CD14-positive monocyte (primary cell): ENCODE measurements around the gene LSM4. TPM values are rescaled to one million over a fixed set of nuclear protein-coding genes. Genes with fewer than 3 reads are reported as not detected.

Source experiments
- DNase-seq, 3 donors: peaks; one replicate each; pipeline ENCODE4 v3.0.0-alpha.2; 2011 to 2022
- H2AFZ ChIP-seq: 2 replicates; pipeline ENCODE4 v1.6.0; 2012; ENCODE audit warnings: mild to moderate bottlenecking, low read depth, low read length, inconsistent platforms; ENCODE audit not compliant: insufficient read depth, poor library complexity, severe bottlenecking
- H3K27ac ChIP-seq, 2 donors: 1 replicate in 1 of 2; 2 replicates in 1 of 2; pipeline ENCODE4 v1.5.1; 2012 to 2013; ENCODE audit warnings: low read length in 2 of 2, control low read depth in 1 of 2, inconsistent platforms in 1 of 2, low read depth in 1 of 2, mild to moderate bottlenecking in 1 of 2
- H3K27me3 ChIP-seq, 2 donors: one replicate each; pipeline versions ENCODE4 v1.6.0 to v1.6.1; 2011 to 2013; ENCODE audit warnings: low read length in 2 of 2; ENCODE audit not compliant: control insufficient read depth in 2 of 2, insufficient read depth in 2 of 2
- H3K36me3 ChIP-seq, 2 donors: replicated peaks in 1 of 2; 1 replicate in 1 of 2; 2 replicates in 1 of 2; pipeline versions ENCODE4 v1.5.1 to v1.6.1; 2012 to 2013; ENCODE audit warnings: low read length in 2 of 2, control low read depth in 1 of 2, inconsistent platforms in 1 of 2, mild to moderate bottlenecking in 1 of 2; ENCODE audit not compliant: insufficient read depth in 2 of 2, control insufficient read depth in 1 of 2
- H3K4me1 ChIP-seq, 2 donors: 1 replicate in 1 of 2; 2 replicates in 1 of 2; pipeline versions ENCODE4 v1.5.1 to v1.6.1; 2012 to 2013; ENCODE audit warnings: low read length in 2 of 2, control low read depth in 1 of 2, inconsistent platforms in 1 of 2, mild to moderate bottlenecking in 1 of 2, moderate library complexity in 1 of 2; ENCODE audit not compliant: insufficient read depth in 2 of 2, control insufficient read depth in 1 of 2
- H3K4me2 ChIP-seq: replicated peaks from 2 replicates; pipeline ENCODE3; 2012; ENCODE audit warnings: low read length, moderate library complexity, mild to moderate bottlenecking; ENCODE audit not compliant: poor library complexity, severe bottlenecking; ENCODE audit errors: extremely low read depth
- H3K4me3 ChIP-seq, 3 experiments: fragments of 200-600 bp in 1 of 3; sonication (generic) in 1 of 3; replicated peaks in 1 of 3; 1 replicate in 2 of 3; 2 replicates in 1 of 3; pipeline ENCODE4 v1.5.1; 2011 to 2013; ENCODE audit warnings: low read length in 3 of 3, mild to moderate bottlenecking in 3 of 3, control low read depth in 2 of 3, low read depth in 2 of 3, inconsistent platforms in 1 of 3, moderate library complexity in 1 of 3
- H3K79me2 ChIP-seq: 2 replicates; pipeline ENCODE4 v1.6.0; 2012; ENCODE audit warnings: mild to moderate bottlenecking, control low read depth, inconsistent platforms, low read length, moderate library complexity; ENCODE audit not compliant: insufficient read depth
- H3K9ac ChIP-seq: 2 replicates; pipeline ENCODE4 v1.6.0; 2017; ENCODE audit warnings: low read length, mild to moderate bottlenecking; ENCODE audit not compliant: insufficient read depth, poor library complexity, severe bottlenecking
- H3K9me3 ChIP-seq, 2 donors: replicated peaks in 1 of 2; 1 replicate in 1 of 2; 2 replicates in 1 of 2; pipeline versions ENCODE4 v1.5.1 to v1.6.1; 2012 to 2013; ENCODE audit warnings: low read length in 2 of 2, control low read depth in 1 of 2; ENCODE audit not compliant: control insufficient read depth in 1 of 2, insufficient read depth in 1 of 2
- H4K20me1 ChIP-seq: 2 replicates; pipeline ENCODE4 v1.6.0; 2012; ENCODE audit warnings: mild to moderate bottlenecking, low read length, control low read depth, moderate library complexity; ENCODE audit not compliant: insufficient read depth
- H3K27ac Mint-ChIP-seq, 7 donors: one replicate each; pipeline ENCODE4 v1.8.0; 2020; ENCODE audit warnings: mild to moderate bottlenecking in 7 of 7, mixed read lengths in 7 of 7, moderate library complexity in 6 of 7, inconsistent platforms in 2 of 7
- H3K27me3 Mint-ChIP-seq, 3 donors: one replicate each; pipeline ENCODE4 v1.8.0; 2021 to 2022; ENCODE audit warnings: low read depth in 3 of 3, mild to moderate bottlenecking in 3 of 3, mixed read lengths in 3 of 3, moderate library complexity in 3 of 3, inconsistent platforms in 1 of 3
- H3K36me3 Mint-ChIP-seq, 2 donors: one replicate each; pipeline ENCODE4 v1.8.0; 2020; ENCODE audit warnings: mixed read lengths in 2 of 2, inconsistent platforms in 1 of 2, mild to moderate bottlenecking in 1 of 2
- H3K4me1 Mint-ChIP-seq: one replicate; pipeline ENCODE4 v1.8.0; 2020; ENCODE audit warnings: mild to moderate bottlenecking, mixed read lengths
- H3K4me3 Mint-ChIP-seq, 2 donors: one replicate each; pipeline ENCODE4 v1.8.0; 2020; ENCODE audit warnings: mild to moderate bottlenecking in 2 of 2, mixed read lengths in 2 of 2, moderate library complexity in 1 of 2
- H3K9me3 Mint-ChIP-seq, 7 donors: one replicate each; pipeline ENCODE4 v1.8.0; 2020 to 2022; ENCODE audit warnings: mixed read lengths in 7 of 7, mild to moderate bottlenecking in 6 of 7, moderate library complexity in 6 of 7, inconsistent platforms in 2 of 7
- WGBS: methylation state at CpG from one replicate; pipeline ENCODE4 v1.1.5; 2013; ENCODE audit warnings: missing lambda C conversion rate; ENCODE audit not compliant: insufficient coverage; 5-methylcytosine and 5-hydroxymethylcytosine counted together
- intact Hi-C, 2 donors: fragments of 100-400 bp; cut with micrococcal nuclease; formaldehyde crosslinking; loops; one replicate each; pipeline versions ENCODE4 v1.15.0 to v1.15.1; 2023
- polyA plus RNA-seq, 3 donors: library from polyadenylated mRNA; depleted of rRNA in 1 of 3; unstranded in 2 of 3; stranded (reverse) in 1 of 3; fragments of 300-500 nt in 2 of 3; fragments of >200 nt in 1 of 3; fragmentation: Illumina TruSeq in 2 of 3; gene quantifications; 1 replicate in 2 of 3; 2 replicates in 1 of 3; pipeline ENCODE4 v1.2.3, GENCODE V29; 2012 to 2021
- TF ChIP-seq, protein P1 (sequence below): fragments of 200-600 bp; IDR thresholded peaks from one replicate; pipeline ENCODE4 v1.8.0; 2022; ENCODE audit warnings: antibody characterized with exemption, mild to moderate bottlenecking

The LSM4 gene
- polyA plus RNA-seq, 3 donors: 66.5 to 143 (median 97.0) TPM

DNA sequence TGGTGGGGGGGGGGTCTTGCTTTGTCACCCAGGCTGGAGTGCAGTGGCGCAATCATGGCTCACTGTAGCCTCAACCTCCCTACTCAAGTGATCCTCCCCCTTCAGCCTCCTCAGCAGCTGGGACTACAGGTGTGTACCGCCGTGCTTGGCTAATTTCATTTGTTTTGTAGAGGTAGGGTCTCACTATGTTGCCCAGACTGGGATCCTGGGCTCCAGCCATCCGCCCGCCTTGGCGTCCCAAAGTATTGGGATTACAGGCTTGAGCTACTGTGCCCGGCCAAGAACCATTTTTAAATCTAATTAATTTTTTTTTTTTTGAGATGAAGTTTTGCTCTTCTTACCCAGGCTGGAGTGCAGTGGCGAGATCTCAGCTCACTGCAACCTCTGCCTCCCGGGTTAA is 23.2 kb downstream of the LSM4 start:
- H3K9me3 ChIP-seq: no peaks in the 10 kb centered on the region
- Mint-ChIP-seq H3K9me3 (peaks cover 0 to 3% (median 0%) of the 10 kb centered on the region in 7 donors), H3K27ac (peak overlapping the region in 2 of 7 donors; percentile 52 to 60), H3K4me1 (peaks cover 35% of the 10 kb centered on the region), H3K4me3 (no peak overlapping the region), H3K36me3 (peaks cover 0 to 5% of the 10 kb centered on the region in 2 donors), H3K27me3 (peaks cover 0 to 5% (median 0%) of the 10 kb centered on the region in 3 donors)
- H3K27me3 ChIP-seq: no peaks in the 10 kb centered on the region
- 100% methylated on average over 1 of the region's 9 CpGs for whole genome bisulfite sequencing
- TF ChIP-seq, protein P1, sequence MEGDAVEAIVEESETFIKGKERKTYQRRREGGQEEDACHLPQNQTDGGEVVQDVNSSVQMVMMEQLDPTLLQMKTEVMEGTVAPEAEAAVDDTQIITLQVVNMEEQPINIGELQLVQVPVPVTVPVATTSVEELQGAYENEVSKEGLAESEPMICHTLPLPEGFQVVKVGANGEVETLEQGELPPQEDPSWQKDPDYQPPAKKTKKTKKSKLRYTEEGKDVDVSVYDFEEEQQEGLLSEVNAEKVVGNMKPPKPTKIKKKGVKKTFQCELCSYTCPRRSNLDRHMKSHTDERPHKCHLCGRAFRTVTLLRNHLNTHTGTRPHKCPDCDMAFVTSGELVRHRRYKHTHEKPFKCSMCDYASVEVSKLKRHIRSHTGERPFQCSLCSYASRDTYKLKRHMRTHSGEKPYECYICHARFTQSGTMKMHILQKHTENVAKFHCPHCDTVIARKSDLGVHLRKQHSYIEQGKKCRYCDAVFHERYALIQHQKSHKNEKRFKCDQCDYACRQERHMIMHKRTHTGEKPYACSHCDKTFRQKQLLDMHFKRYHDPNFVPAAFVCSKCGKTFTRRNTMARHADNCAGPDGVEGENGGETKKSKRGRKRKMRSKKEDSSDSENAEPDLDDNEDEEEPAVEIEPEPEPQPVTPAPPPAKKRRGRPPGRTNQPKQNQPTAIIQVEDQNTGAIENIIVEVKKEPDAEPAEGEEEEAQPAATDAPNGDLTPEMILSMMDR: no peak
- no peak overlapping the region for H2AFZ ChIP-seq
- peaks cover 38 to 43% of the 10 kb centered on the region in 2 donors for H3K4me1 ChIP-seq
- no peak for DNase-seq
- H4K20me1 ChIP-seq: no peaks in the 10 kb centered on the region
- H3K36me3 ChIP-seq: no peaks in the 10 kb centered on the region
- no peak overlapping the region for H3K4me2 ChIP-seq
- no peaks in the 10 kb centered on the region for H3K79me2 ChIP-seq
- intact Hi-C loops: no loop called here
- H3K27ac ChIP-seq: no peak overlapping the region
- H3K4me3 ChIP-seq: no peak overlapping the region
- H3K9ac ChIP-seq: no peak overlapping the region

DNA sequence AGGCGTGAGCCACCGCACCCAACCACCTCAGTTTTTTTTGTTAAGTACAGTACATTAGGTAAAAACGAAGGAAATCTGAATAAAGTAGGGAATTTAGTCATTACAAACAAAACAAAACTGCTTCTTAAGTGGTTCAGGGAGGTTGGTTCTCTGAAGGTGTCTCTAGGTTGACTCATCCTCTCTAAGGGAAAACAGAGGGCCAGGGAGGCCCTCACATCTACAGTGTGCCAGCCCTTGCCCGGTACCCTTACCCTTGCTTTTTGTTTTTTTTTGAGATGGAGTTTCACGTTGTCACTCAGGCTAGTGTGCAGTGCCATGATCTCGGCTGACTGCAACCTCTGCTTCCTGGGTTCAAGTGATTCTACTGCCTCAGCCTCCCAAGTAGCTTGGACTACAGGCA is 24.3 kb downstream of the LSM4 start:
- no peak overlapping the region for H3K4me3 Mint-ChIP-seq
- H3K27me3 Mint-ChIP-seq: peaks cover 0 to 5% (median 0%) of the 10 kb centered on the region in 3 donors
- Histone ChIP-seq H3K4me3 (no peak overlapping the region), H3K79me2 (no peaks in the 10 kb centered on the region), H3K27me3 (no peaks in the 10 kb centered on the region), H3K36me3 (no peaks in the 10 kb centered on the region), H4K20me1 (no peaks in the 10 kb centered on the region), H3K4me2 (no peak overlapping the region), H3K9me3 (no peaks in the 10 kb centered on the region), H3K4me1 (peaks cover 37 to 42% of the 10 kb centered on the region in 2 donors), H3K27ac (no peak overlapping the region), H2AFZ (no peak overlapping the region), H3K9ac (no peak overlapping the region)
- TF ChIP-seq, protein P1: no peak
- peak overlapping the region in 2 of 7 donors; percentile 43 to 60 for H3K27ac Mint-ChIP-seq
- intact Hi-C loops: no loop called here
- WGBS: 75% methylated on average over 1 of the region's 6 CpGs
- H3K4me1 Mint-ChIP-seq: peaks cover 37% of the 10 kb centered on the region
- peaks cover 0 to 6% of the 10 kb centered on the region in 2 donors for H3K36me3 Mint-ChIP-seq
- peaks cover 0 to 2% (median 0%) of the 10 kb centered on the region in 7 donors for H3K9me3 Mint-ChIP-seq
- DNase-seq: no peak
